ENCODE measurements around the gene MYH6. TPM values are rescaled to one million over a fixed set of nuclear protein-coding genes. Genes with fewer than 3 reads are reported as not detected.

Gene MYH6
- total and polyA plus RNA-seq, 2 of the 13 experiments (the other 11 are each of a cell fraction or from before 2014, with no cell fraction given): 0.01 TPM; not detected in 1

- WGBS (ENCODE audit: low lambda C conversion rate): 39% methylated on average over 27 of the region's 27 CpGs
- intact Hi-C loops (cut with micrococcal nuclease; ENCODE audit: unreplicated experiment): no loop called here
These were observed 61.2 kb downstream of the MYH6 start for GRCh38 chr14:23346693-23347405.

More at GRCh38 chr14:23346693-23347405, 61.2 kb downstream of the MYH6 start:
- in situ Hi-C loops (cut with HindIII; ENCODE audit: extremely low pct_ligation_motif_present, low pct_unique_long_range_greater_than_20kb): no loop called here
- H3K9me3 ChIP-seq (ENCODE audit: low read length): no peaks in the 10 kb centered on the region
- no peak overlapping the region for H3K4me2 ChIP-seq (ENCODE audit: low read depth, low read length)
- ATAC-seq (peak; percentile 31), FAIRE-seq (no peak), DNase-seq (ENCODE audit: low spot score) (no peak)
- no peaks in the 10 kb centered on the region for H3K79me2 ChIP-seq (ENCODE audit: insufficient read depth, low read length)
- H3K9ac ChIP-seq (ENCODE audit: insufficient read depth, low read depth, low read length): no peak overlapping the region
- no peaks in the 10 kb centered on the region for H3K36me3 ChIP-seq (replicated peaks in 1 of 2; ENCODE audit: control insufficient read depth in 1 of 2, insufficient read depth in 2 of 2, low read length in 2 of 2)
- no peak overlapping the region for H3K4me3 ChIP-seq (replicated peaks in 1 of 3; ENCODE audit: insufficient read depth in 1 of 3, low read depth in 2 of 3, low read length in 3 of 3)
- H3K27ac ChIP-seq (ENCODE audit: extremely low read length, insufficient read depth, low read length): no peak overlapping the region
- TF ChIP-seq TP53 (CRISPR knock-in tag; conservative IDR thresholded peaks at IDR 0.05) (no peak), MNT (IDR thresholded peaks at IDR 0.05) (peak; percentile 28; the same call in 1 of the 2 replicates), DZIP1 (CRISPR knock-in tag; IDR thresholded peaks at IDR 0.05) (0 out of 2 replicates have a peak, but pooled peaks have one; percentile 42), ZNF280B (CRISPR knock-in tag; IDR thresholded peaks at IDR 0.05; ENCODE audit: borderline replicate concordance) (peak; percentile 75; the same call in 1 of the 2 replicates), NRL (CRISPR knock-in tag; IDR thresholded peaks at IDR 0.05; ENCODE audit: borderline replicate concordance) (peak; percentile 54), ZFY (CRISPR knock-in tag; IDR thresholded peaks at IDR 0.05) (0 out of 2 replicates have a peak, but pooled peaks have one; percentile 20), ZNF768 (CRISPR knock-in tag; IDR thresholded peaks at IDR 0.05) (peak; percentile 17; the same call in 1 of the 2 replicates), IKZF4 (CRISPR knock-in tag; IDR thresholded peaks at IDR 0.05; ENCODE audit: borderline replicate concordance, low read depth, not compliant biosample characterization) (no peak), NFKB2 (CRISPR knock-in tag; IDR thresholded peaks at IDR 0.05; ENCODE audit: borderline replicate concordance) (0 out of 2 replicates have a peak, but pooled peaks have one; percentile 23), PRPF4 (IDR thresholded peaks at IDR 0.05; ENCODE audit: low read depth, low read length, poor library complexity, severe bottlenecking) (no peak), ZSCAN21 (CRISPR knock-in tag; IDR thresholded peaks at IDR 0.05; ENCODE audit: borderline replicate concordance) (0 out of 2 replicates have a peak, but pooled peaks have one; percentile 26), DPF2 (CRISPR knock-in tag; IDR thresholded peaks at IDR 0.05; ENCODE audit: borderline replicate concordance, low read depth) (no peak), ZNF558 (CRISPR knock-in tag; IDR thresholded peaks at IDR 0.05; ENCODE audit: borderline replicate concordance) (0 out of 2 replicates have a peak, but pooled peaks have one; percentile 49), FOXA1 (IDR thresholded peaks at IDR 0.05) (no peak), FOXA1 (CRISPR knock-in tag; IDR thresholded peaks at IDR 0.05) (no peak), ZNF891 (CRISPR knock-in tag; IDR thresholded peaks at IDR 0.05) (peak; percentile 14; the same call in 1 of the 2 replicates), SIX4 (CRISPR knock-in tag; IDR thresholded peaks at IDR 0.05) (no peak)
- no peak overlapping the region for H2AFZ ChIP-seq (ENCODE audit: low read length)
- no peaks in the 10 kb centered on the region for H3K4me1 ChIP-seq (ENCODE audit: insufficient read depth, low read length)
- H4K20me1 ChIP-seq (ENCODE audit: insufficient read depth, low read length): no peaks in the 10 kb centered on the region
- POLR2A ChIA-PET: interaction anchor here (1.2 to 2.2 kb wide), 3 partner anchors 20 to 46 kb away, joined by 4 to 16 read pairs (median 5); partner anchors contain the start of gene PABPN1
- BruUV-seq (replicated peaks): no TSS peak
- CTCF ChIA-PET (ENCODE audit: low intra/inter-chr PET ratio, low total read pairs): no interaction called here
- H3K27me3 ChIP-seq (ENCODE audit: control insufficient read depth in 1 of 2, insufficient read depth in 2 of 2, low read length in 2 of 2): peaks cover 5 to 73% of the 10 kb centered on the region in 2 experiments
